ENCODE results near the gene SFXN3.
A peak's percentile ranks its signal among the peaks of the same experiment; 100 is the strongest.

SFXN3 gene

DNA sequence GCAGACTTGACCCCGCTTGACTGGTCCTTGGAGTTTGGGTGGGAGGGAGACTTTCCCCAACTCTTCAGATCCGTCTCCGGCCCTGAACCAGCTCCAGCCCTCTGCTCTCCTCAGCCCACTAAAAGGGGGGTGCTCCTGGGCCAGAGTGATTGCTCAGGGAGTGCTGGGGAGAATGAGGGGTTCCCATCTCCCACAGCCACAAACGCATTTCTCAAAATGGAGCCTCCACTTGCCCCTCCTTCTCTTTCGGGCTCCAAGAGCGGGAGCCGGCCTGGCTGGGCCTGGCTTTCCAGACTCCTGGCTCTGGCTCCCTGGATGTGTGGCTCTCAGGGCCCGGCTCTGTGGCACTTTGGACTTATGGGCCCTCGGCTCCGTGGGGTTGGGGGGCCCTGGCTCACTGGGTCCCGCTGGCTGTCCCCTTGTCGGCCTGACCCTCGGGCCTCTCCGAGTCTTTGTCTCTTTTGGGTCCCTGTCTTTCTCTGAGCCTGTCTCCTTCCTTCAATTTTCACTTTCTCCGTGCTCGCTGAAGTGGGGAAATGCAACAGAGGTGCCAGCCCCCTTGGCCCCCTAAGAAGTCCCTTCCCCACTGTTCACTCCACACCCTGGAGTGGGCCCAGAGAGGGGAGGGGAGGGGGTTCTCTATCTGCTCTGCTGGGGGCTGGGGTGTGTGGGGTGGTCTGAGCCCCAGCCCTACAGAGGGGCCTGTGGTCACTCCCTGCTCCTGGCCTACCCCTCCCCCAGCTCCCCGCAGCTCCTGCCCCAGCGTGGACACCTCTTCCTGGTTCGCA is 30.7 kb upstream of the SFXN3 start:
- peak; percentile 16 for DNase-seq

DNA sequence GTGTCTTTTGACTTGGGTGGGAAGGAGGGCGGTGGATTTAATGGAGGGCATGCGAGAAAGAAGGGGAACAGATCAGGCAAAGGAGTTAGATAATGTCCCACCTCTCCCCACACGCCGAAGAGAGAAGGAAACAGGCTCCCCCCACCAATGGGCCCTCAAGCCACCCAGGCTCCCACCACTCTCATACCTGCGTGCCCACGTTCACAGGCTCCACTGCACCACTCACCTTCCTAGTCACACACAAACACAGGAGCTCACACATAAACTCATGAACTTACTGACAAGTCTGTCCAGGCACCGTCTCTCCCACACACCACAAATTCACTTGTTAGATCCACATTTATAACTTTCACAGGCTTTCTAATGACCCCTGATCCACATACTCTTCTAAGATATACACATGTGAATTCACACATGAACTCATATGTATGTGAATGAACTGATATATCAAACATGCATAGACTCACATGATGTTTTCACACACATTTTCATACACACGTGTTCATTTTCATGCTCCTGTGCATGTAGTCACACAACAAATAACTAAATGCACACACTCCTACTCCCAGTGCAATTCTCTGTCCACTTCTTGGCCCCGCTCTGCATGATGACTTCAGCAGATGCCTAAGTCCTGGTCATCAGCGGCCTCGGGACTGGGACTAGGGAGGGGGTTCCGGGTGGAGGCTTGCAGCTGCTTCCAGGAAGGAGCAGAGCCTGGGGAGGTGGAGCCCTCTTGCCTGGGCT is 29.9 kb upstream of the SFXN3 start:
- no peak for DNase-seq

DNA sequence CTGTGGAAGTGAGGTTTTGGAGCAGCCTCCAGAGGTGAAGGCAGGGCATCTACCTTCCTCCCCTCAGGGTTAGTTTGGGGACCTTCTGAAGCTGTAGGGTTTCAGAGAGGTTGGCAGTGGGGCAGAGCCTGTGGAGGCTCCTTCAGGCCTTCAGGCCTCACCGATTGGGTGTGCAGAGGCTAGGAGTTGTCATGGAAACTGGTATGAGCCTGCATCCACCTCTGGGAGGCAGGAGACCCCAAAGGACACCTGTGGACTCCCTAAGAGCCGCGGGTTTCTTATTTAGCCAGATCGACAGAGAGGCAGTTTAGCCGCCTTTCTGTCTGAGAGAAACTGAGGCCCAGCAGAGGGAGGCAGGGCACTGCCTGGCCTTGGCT is 29.4 kb upstream of the SFXN3 start:
- DNase-seq, result no peak

DNA sequence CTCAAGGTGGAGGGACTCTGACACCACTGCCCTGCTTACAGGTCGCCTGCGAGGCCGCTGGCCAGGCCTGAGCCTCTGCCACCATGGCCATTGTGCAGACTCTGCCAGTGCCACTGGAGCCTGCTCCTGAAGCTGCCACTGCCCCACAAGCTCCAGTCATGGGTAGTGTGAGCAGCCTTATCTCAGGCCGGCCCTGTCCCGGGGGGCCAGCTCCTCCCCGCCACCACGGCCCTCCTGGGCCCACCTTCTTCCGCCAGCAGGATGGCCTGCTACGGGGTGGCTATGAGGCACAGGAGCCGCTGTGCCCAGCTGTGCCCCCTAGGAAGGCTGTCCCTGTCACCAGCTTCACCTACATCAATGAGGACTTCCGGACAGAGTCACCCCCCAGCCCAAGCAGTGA is 28.6 kb upstream of the SFXN3 start:
- DNase-seq, result no peak

DNA sequence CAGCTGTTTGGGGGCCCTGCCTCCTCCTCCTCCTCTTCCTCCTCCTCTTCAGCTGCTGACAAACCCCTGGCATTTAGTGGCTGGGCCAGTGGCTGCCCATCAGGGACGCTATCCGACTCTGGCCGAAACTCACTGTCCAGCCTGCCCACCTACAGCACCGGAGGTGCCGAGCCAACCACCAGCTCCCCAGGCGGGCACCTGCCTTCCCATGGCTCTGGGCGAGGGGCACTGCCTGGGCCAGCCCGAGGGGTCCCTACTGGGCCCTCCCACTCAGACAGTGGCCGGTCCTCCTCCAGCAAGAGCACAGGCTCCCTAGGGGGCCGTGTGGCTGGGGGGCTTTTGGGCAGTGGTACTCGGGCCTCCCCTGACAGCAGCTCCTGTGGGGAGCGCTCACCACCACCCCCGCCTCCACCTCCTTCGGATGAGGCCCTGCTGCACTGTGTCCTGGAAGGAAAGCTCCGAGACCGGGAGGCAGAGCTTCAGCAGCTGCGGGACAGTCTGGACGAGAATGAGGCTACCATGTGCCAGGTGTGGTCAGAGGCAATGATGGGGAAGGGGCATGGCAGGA is 27.3 kb upstream of the SFXN3 start:
- DNase-seq, result no peak

DNA sequence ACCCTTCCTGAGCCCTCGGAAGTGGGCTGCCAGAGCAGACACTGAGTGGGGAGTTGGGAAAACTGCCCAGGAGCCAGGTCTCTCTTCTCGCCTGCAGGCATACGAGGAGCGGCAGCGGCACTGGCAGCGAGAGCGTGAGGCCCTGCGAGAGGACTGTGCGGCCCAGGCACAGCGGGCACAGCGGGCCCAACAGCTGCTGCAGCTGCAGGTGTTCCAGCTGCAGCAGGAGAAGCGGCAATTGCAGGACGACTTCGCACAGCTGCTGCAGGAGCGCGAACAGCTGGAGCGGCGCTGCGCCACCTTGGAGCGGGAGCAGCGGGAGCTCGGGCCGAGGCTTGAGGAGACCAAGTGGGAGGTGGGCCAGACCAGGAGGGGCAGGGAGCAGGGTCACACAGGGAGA is 25.7 kb upstream of the SFXN3 start:
- DNase-seq, result no peak

DNA sequence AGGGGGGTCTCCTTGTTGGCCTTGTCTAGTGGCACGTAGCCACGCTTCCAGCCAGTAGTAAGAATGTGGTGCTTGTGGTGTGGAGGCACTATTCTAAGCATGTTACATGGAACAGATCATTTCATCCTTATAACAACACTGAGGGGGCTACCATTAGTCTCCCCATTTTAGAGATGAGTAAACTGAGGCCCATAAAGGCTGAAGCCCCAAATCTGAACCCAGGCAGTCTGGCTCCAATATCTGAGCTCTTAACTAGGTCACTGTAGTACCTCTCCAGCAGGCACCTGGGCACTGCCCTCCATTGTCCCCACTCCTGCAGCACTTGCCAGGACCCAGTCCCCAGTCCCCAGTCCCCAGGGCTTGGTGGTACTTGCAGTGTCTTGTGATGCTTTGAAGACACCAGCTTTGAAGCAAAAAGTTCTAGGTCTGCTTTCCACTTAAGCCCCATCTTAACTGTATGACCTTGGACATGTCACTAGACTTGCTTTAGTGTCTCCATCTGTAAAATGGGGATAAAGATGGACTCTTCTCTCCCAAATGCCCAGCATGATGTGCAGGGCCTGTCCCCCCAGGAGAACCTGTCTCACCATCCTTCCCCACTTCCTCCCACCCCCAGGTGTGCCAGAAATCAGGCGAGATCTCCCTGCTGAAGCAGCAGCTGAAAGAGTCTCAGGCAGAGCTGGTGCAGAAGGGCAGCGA is 25.0 kb upstream of the SFXN3 start:
- DNase-seq, result no peak

DNA sequence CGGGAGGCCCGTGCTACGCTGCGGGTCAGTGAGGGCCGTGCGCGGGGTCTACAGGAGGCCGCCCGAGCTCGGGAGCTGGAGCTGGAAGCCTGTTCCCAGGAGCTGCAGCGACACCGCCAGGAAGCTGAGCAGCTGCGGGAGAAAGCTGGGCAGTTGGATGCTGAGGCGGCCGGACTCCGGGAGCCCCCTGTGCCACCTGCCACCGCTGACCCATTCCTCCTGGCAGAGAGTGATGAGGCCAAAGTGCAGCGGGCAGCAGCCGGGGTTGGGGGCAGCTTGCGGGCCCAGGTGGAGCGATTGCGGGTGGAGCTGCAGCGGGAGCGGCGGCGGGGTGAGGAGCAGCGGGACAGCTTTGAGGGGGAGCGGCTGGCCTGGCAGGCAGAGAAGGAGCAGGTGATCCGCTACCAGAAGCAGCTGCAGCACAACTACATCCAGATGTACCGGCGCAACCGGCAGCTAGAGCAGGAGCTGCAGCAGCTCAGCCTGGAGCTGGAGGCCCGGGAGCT is 24.4 kb upstream of the SFXN3 start:
- no peak for DNase-seq

DNA sequence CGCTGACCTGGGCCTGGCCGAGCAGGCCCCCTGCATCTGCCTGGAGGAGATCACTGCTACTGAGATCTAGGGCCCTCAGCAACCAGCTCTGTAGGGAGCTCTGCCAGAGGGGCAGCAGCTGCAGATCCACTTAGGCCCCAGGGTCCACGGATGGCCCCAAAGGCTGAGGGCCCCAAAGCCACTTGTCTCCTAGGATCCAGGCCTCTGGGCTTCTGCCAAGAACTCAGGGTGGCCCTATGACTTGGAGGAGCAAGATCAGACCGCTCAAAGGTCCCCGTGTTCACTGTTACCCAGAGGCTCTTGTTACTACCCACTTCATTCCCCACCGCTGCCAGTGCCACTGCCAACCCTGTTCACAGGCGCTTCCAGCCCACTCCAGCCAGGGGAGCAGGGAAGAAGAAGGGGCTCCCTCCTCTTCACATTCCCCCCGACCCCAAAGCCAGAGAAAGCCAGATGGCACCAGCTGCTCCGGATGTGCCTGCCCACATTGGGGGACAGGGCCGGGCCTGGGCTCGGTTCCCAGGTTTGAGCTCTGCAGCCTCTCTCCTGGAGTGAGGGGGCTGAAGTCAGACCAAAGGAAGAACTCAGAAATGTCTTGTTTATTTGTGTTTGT is 23.8 kb upstream of the SFXN3 start:
- no peak for DNase-seq

DNA sequence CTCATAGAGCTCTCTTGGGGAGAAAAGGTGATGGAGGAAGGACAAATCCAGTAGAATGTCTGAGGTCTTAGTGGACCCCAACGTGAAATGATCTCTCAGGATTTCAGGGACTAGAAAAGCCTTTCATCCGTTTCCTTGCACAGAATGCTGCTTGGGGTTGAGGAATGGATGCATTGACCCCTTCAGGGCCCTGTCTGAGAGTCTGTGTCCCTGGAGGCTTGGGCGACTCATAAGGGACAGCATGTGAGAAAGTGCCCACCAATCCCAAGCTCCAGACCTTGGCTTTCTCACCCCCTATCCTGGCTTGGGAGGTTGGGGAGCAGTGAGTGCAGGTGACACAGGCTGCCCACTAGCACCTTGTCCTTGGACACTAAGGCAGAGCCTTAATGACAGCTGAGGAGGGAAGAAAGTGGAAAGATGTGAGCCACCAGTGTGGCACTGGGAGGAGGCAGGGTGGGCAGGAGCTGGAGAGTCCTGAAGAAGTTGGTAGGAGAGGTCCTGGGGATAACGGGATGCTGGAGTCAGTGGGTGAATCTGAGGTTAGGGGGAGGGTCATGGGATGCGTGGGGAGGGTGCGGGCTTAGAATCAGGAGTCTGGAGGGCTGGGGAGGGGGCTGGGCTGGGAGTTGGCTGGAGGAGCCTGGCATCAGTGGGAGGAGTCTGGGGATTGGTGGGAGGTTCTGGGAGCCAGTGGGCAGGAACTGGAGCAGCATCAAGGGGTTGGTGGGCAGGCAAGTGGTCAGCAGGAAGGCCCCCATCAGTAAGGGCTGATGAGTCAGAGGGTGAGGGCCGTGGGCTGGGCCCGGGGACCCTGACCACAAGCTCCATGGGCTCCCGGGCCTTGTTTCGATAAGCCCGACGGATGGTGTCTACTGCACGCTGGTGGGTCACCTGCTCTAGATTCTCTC is 22.9 kb upstream of the SFXN3 start:
- no peak for DNase-seq

DNA sequence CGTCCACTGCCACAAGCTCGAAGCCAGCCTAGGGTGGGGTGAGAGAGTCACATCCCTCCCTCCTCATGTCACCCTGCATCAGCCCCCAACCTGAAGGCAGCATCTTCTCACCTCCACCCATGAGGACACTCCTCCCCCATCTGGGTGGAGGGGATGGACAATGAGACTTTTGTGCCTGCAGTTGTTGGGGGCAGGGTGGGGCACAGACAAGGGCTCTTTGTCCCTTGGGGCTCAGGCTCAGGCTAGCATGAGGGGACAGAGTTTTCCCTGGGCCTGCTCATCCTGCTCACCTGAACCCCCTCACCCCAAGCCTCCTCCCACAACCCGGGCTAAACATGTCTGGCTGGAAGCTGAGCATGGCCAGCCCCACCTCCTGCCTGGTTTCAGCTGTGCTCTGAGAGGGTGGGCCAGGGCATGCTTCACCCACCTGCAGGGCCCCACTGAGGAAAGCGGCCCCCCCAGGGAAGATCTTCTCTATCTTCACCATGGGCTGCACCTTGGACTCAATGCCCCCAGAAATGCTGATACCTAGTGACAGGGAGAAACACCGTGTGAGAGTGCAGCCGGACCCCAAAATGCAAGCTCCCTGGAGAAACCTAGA is 22.1 kb upstream of the SFXN3 start:
- no peak for DNase-seq

DNA sequence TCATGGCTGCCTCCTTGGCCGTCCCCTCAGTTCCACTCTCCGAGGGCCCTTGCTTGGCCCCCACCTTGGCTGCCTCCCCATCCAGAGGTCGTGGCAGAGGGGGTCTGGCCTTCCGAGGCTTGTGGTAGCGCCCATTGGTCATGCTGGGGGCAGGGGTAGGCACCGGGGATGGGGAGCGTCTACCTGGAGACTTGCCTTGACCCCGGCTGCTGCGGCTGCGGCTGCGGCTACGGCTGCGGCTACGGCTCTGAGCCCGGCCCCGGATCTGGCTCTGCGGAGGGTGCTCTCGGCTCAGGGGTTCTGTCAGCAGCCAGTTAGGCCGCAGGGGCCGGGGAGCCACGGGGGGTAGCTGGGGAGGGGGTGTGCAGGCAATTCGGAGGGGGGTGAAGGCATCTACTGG is 20.7 kb upstream of the SFXN3 start:
- no peak for DNase-seq

DNA sequence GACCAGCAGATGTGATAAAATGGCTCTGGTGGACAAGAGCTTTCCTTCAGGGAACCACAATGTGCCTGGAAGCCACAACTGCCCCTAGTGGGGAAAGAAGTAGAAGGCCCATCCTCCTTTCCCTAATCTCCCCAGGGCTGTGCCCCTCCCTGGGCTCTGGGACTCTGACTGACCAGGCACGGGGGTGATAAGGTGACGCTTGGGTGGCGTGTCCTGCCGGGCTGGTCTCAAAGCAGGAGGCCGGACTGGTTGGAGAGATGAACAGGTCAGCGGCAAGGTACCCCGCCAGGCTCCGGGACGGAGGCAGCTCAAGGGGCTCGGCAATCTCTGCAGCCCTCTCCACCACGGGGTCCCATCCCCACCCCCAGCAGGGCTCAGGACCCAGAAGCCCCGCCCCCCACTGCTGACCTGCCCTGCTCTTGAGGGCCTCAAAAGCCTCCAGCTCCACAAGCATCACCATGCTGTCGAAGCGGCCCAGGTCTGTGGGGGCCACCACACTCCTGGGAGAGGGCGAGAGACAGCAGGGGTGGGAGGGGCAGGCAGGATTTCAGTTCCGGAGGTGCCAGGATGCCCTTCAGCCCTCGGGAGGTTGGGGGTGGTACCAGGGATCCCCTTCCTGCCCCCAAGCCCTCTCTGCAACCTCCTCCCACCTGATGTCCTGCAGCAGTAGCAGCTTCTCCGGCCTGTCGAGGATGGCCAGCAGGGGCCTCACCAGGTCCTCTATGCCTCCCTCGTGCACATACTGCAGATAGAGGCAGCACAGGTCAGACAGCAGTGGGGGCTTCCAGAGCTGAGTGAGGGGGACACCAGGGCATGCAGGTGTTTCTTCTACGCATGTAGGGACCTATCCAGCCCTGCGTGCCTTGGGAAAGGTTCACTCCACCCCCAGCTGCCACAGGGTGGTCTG is 19.3 kb upstream of the SFXN3 start:
- no peak for DNase-seq

DNA sequence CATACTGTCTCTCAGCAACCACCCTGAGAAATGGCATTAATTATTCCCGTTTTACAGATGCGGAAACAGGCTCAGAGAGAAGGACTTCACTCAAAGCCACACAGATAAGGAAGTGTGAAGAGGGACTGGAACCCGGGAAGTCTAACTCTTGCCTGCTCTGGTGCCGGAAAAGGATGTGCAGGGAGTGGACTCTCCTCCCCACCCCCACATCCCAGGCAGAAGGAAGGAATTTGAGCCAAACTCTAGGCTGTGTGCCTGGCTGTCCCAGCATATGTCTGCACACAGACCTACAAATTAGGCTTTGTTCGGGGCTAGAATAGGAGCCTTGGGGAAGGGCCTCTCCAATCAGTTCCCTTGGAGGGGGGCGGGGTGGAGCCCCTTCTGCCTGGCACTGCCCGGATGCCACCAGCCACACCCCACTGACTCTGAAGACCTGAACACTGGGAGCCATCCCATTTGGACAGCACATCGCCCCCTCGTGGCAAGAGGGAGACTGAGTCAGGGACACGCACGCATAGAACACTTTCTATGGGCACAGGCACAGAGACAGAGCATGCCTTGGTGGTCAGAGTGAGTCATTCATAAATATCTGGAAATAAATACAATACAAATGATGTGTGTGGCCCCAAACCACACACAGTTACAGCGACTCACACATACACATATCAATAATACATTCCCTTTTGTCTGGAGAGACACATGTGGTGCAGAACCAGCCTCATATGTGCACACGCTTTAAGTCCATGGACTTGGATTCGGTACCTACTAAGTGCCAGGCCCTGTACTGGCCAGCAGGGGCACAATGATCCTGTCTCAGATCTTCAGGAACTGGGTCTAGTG is 18.3 kb upstream of the SFXN3 start:
- DNase-seq, result peak; percentile 73

DNA sequence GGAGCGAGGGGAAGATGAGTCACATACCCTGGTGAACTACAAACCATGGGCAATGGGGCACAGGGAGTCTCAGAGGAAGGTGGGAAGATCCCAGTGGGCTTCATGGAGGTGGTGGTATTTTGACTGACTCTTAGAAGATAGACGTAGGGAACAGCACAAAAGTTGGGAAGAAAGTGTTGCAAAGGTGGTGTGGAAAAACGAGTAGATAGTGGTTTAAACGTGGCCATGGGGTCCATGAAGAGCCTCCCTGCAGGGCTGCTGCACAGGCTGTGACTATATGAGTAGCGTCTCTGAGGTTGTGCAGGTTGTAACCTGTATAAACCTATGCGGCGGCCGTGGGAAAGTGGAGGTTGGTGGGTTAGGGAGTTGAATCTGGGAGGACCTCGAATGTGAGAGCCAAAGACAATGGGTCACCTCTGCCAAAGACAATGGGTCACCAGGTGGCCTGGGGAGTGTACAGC is 17.6 kb upstream of the SFXN3 start:
- peak; percentile 16 for DNase-seq

DNA sequence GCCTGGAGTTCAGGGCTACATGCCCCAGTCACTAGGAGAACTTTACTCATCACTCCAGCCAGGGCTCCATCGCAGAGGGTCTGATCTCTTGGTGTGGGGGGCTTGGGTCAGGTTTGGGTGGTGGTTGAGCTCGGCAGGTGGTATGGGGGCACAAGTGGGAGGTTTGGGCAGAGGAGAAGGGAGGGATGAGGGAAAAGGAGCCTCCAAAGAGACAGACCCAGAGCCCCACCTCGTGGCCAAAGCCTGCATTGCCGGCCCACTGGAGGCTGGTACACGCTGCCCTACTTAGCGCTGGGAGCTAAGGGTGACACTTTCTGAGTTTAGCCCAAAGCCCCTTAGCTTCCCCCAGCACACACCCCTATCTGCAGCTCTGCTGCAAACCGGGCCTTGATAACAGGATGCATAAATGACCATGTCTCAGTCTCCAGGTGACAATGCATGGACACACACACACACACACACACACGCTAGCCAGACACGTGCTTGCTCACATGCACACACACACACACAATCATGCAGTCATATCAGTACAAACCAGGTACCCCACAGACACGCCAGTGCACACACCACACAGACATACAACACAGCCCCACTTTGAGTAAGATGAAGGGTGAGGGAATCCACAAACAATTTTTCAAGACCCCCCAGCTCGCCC is 16.7 kb upstream of the SFXN3 start:
- DNase-seq, result peak; percentile 54

DNA sequence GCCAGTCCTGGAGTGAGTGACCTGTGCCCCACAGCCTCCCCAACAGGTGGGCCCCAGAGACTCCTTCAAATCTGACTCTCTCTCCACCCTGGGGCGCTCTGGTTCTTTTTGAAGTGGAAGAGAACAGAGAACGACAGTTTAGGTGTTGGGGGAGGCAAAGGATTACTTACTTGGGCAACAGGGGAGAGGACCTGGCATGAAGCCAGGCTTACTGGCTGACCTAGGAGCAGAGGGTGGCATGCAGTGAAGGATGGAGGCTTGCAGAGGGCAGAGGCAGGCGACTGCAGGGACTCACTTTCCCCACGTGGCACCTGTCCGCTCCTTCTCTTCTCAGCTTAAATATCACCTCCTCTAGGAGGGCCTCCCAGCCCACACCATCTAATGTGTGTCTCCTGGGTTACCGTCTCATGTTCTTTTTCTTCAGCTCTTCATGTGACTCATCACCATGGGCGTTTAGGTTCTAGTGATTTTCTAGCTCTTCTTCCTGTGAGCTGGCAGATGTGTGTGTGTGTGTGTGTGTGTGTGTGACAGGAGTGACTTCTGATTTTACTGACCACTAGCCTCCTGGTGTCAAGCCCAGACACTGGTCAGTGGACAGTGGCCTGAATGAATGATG is 16.0 kb upstream of the SFXN3 start:
- no peak for DNase-seq

DNA sequence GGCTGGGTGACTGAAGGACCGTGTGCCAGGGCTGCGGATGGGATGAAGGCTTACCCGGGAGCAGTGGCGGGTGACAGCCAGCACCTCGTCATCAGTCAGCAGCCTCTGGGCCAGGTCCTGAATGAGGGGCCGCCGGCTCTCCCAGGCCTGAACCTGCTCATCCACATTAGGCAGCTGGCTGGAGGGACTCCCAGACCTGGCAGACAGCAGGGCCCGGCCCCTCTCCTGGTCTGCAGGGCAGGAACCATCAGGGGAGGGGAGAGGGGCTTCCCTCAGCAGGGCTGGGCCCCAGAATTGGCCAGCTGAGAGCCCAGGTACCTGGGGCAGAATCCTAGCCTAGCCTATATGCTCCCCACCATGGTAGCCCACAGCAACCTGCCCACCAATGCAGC is 15.5 kb upstream of the SFXN3 start:
- no peak for DNase-seq
